Inflammatory macrophage (primary cell): ENCODE data around the gene STEAP1B.
"Not testable (repeated sequence)": the region's sequence is repeated elsewhere in the genome, so short reads cannot be mapped to it uniquely, and the experiment has no call there.

Experiments
- DNase-seq, 2 donors: peaks; one replicate each; pipeline ENCODE4 v3.0.0-alpha.2; 2020 to 2022

STEAP1B gene

GRCh38 chr7:22496912-22497311 is 3.1 kb downstream of the STEAP1B start:
- DNase-seq, result not testable (repeated sequence)

GRCh38 chr7:22496296-22496888 is 3.6 kb downstream of the STEAP1B start:
- not testable (repeated sequence) for DNase-seq

- DNase-seq, result not testable (repeated sequence)
Observed at GRCh38 chr7:22493160-22493925, 6.6 kb downstream of the STEAP1B start.

GRCh38 chr7:22488643-22489462 is 11.1 kb downstream of the STEAP1B start:
- DNase-seq, result peak; percentile 56 to 70

- DNase-seq, result no peak
Observed at GRCh38 chr7:22487978-22488642, 11.9 kb downstream of the STEAP1B start.

- no peak for DNase-seq
Observed at GRCh38 chr7:22486597-22486996, 13.4 kb downstream of the STEAP1B start.

GRCh38 chr7:22485189-22485588 is 14.8 kb downstream of the STEAP1B start:
- no peak for DNase-seq

- DNase-seq, result no peak
Observed at GRCh38 chr7:22482503-22482902, 17.5 kb downstream of the STEAP1B start.

GRCh38 chr7:22481726-22482125 is 18.3 kb downstream of the STEAP1B start:
- peak; percentile 19 to 42 for DNase-seq

GRCh38 chr7:22480523-22481075 is 19.4 kb downstream of the STEAP1B start:
- no peak for DNase-seq

GRCh38 chr7:22477876-22478450 is 22.0 kb downstream of the STEAP1B start:
- DNase-seq, result no peak

- DNase-seq, result no peak
Observed at GRCh38 chr7:22477262-22477661, 22.7 kb downstream of the STEAP1B start.

- no peak for DNase-seq
Observed at GRCh38 chr7:22476824-22477223, 23.2 kb downstream of the STEAP1B start.

- DNase-seq, result no peak
Observed at GRCh38 chr7:22474645-22475044, 25.3 kb downstream of the STEAP1B start.

GRCh38 chr7:22470981-22471380 is 29.0 kb downstream of the STEAP1B start:
- DNase-seq, result no peak

- DNase-seq, result no peak
Observed at GRCh38 chr7:22469371-22470143, 30.4 kb downstream of the STEAP1B start.

GRCh38 chr7:22468609-22469008 is 31.4 kb downstream of the STEAP1B start:
- no peak for DNase-seq

GRCh38 chr7:22464299-22464698 is 35.7 kb downstream of the STEAP1B start:
- no peak for DNase-seq

GRCh38 chr7:22460363-22460988 is 39.5 kb downstream of the STEAP1B start:
- no peak for DNase-seq

GRCh38 chr7:22457471-22457870 is 42.5 kb downstream of the STEAP1B start:
- DNase-seq, result no peak

GRCh38 chr7:22454446-22454845 is 45.5 kb downstream of the STEAP1B start:
- no peak for DNase-seq
